HepG2 (cell line): ENCODE data around the gene SLC25A25.

Experiments
- BCL6 ChIP-seq: IDR thresholded peaks from 2 replicates; pipeline ENCODE4 v1.6.1; 2016; ENCODE audit warnings: missing genetic modification reagents, missing compliant biosample characterization
- KDM1A ChIP-seq: IDR thresholded peaks from 2 replicates; pipeline ENCODE4 v1.6.1; 2016; ENCODE audit warnings: missing compliant biosample characterization
- KMT2B ChIP-seq: IDR thresholded peaks from 2 replicates; pipeline ENCODE4 v1.6.1; 2016; ENCODE audit warnings: missing genetic modification reagents, missing compliant biosample characterization
- YY1 ChIP-seq: IDR thresholded peaks from 2 replicates; pipeline ENCODE4 v1.6.1; 2011; ENCODE audit warnings: low read length, low read depth, moderate library complexity, mild to moderate bottlenecking; ENCODE audit not compliant: insufficient read depth, insufficient replicate concordance
- TF ChIP-seq, protein P1 (sequence below): sonication (generic); formaldehyde crosslinking; IDR thresholded peaks from 2 replicates; pipeline ENCODE4 v1.5.0; 2020; ENCODE audit warnings: missing genetic modification reagents

DNA sequence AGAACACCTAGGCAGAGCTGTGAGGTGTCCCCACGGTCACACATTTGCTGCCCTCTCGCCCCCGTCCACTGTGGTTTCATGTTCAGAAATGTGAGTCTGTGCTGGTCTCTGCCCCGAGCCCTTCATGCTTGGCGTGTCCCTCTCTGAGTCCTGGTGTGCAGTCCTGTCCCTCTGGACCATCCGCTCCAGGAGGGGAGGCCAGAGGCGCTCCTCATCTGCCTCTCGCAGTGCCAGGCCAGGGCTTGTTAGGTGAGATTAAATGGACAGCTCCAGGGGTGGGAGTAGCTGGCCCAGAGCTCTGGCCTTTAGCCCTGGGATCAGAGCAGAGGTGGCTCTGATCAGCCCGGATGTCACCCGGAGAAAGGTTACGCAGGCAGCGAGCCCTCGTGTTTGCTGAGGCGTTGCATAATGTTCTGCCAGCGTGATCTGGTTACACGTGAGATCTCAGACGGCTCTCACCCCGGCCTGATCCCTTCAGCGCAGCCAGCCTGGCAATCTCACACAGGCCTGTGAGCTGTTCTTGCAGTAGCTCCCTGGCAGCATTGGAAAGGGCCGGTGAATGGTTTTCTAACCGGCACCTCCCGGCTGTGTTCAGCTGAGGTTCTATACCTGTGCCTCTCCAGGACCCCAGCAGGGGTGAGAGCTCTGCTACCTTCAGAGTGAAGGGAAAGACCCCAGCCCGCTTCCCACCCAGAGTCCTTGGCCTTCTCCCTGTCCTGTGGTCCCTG is 35.0 kb downstream of the SLC25A25 start:
- TF ChIP-seq, protein P1, sequence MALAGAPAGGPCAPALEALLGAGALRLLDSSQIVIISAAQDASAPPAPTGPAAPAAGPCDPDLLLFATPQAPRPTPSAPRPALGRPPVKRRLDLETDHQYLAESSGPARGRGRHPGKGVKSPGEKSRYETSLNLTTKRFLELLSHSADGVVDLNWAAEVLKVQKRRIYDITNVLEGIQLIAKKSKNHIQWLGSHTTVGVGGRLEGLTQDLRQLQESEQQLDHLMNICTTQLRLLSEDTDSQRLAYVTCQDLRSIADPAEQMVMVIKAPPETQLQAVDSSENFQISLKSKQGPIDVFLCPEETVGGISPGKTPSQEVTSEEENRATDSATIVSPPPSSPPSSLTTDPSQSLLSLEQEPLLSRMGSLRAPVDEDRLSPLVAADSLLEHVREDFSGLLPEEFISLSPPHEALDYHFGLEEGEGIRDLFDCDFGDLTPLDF = no peak
- TF ChIP-seq KMT2B (CRISPR knock-in tag) (peak; percentile 83), YY1 (peak; percentile 12), KDM1A (CRISPR knock-in tag) (peak; percentile 70; the same call in 1 of the 2 replicates), BCL6 (peak; percentile 91)
